ENCODE measurements around the gene SGSM1. TPM values are rescaled to one million over a fixed set of nuclear protein-coding genes. Genes with fewer than 3 reads are reported as not detected.

SGSM1 gene
- total RNA-seq, 4 donors from 2014 or later, result 3.5 to 6.1 (median 4.4) TPM

GRCh38 chr22:24855794-24856193 lies 49.8 kb downstream of the SGSM1 start:
- no peak for DNase-seq (ENCODE audit: low spot score in 2 of 2)
- no peak for TF ChIP-seq CTCF (IDR thresholded peaks at IDR 0.05)
- TF ChIP-seq POLR2A (IDR thresholded peaks at IDR 0.05), result no peak
- intact Hi-C loops (cut with DNase I; ENCODE audit: low total_unique reads), result no loop called here
- 89 to 93% methylated on average over 3 of the region's 3 CpGs for WGBS, 2 donors
- H3K4me3 ChIP-seq (ENCODE audit: low read depth, poor library complexity, severe bottlenecking), result no peak overlapping the region

- TF ChIP-seq CTCF (IDR thresholded peaks at IDR 0.05), result no peak
- H3K4me3 ChIP-seq (ENCODE audit: low read depth, poor library complexity, severe bottlenecking), result no peak overlapping the region
- WGBS, 2 donors, result 79 to 85% methylated on average over 2 of the region's 2 CpGs
- no peak for DNase-seq (ENCODE audit: low spot score in 2 of 2)
- intact Hi-C loops (cut with DNase I; ENCODE audit: low total_unique reads), result no loop called here
These were observed 51.6 kb downstream of the SGSM1 start for GRCh38 chr22:24857576-24857975.

GRCh38 chr22:24859587-24859986 lies 53.6 kb downstream of the SGSM1 start:
- WGBS, 2 donors, result 78 to 79% methylated on average over 7 to 9 of the region's 9 CpGs
- H3K4me3 ChIP-seq (ENCODE audit: low read depth, poor library complexity, severe bottlenecking), result no peak overlapping the region
- no peak for TF ChIP-seq CTCF (IDR thresholded peaks at IDR 0.05)
- TF ChIP-seq POLR2A (IDR thresholded peaks at IDR 0.05), result no peak
- intact Hi-C loops (cut with DNase I; ENCODE audit: low total_unique reads), result no loop called here
- no peak for DNase-seq (ENCODE audit: low spot score in 2 of 2)

- TF ChIP-seq POLR2A (IDR thresholded peaks at IDR 0.05) (no peak), CTCF (IDR thresholded peaks at IDR 0.05) (no peak)
- H3K4me3 ChIP-seq (ENCODE audit: low read depth, poor library complexity, severe bottlenecking), result no peak overlapping the region
- intact Hi-C loops (cut with DNase I; ENCODE audit: low total_unique reads), result no loop called here
- WGBS, 2 donors, result 90 to 94% methylated on average over 4 of the region's 4 CpGs
- no peak for DNase-seq (ENCODE audit: low spot score in 2 of 2)
These were observed 59.5 kb downstream of the SGSM1 start for GRCh38 chr22:24865508-24865907.

- WGBS, 2 donors, result 84 to 85% methylated on average over 8 of the region's 8 CpGs
- TF ChIP-seq CTCF (IDR thresholded peaks at IDR 0.05), result no peak
- TF ChIP-seq POLR2A (IDR thresholded peaks at IDR 0.05), result no peak
- intact Hi-C loops (cut with DNase I; ENCODE audit: low total_unique reads), result no loop called here
- no peak for DNase-seq (ENCODE audit: low spot score in 2 of 2)
- no peak overlapping the region for H3K4me3 ChIP-seq (ENCODE audit: low read depth, poor library complexity, severe bottlenecking)
These were observed 61.5 kb downstream of the SGSM1 start for GRCh38 chr22:24867323-24868022.

- no peak for DNase-seq (ENCODE audit: low spot score in 2 of 2)
- H3K4me3 ChIP-seq (ENCODE audit: low read depth, poor library complexity, severe bottlenecking), result no peak overlapping the region
- TF ChIP-seq CTCF (IDR thresholded peaks at IDR 0.05), result no peak
- TF ChIP-seq POLR2A (IDR thresholded peaks at IDR 0.05), result no peak
- intact Hi-C loops (cut with DNase I; ENCODE audit: low total_unique reads), result no loop called here
- 90 to 92% methylated on average over 7 of the region's 7 CpGs for WGBS, 2 donors
These were observed 63.0 kb downstream of the SGSM1 start for GRCh38 chr22:24868979-24869378.
